HUES64 (cell line): ENCODE data around the gene GLI3.

Experiments
- H3K27ac ChIP-seq: 2 replicates; pipeline ENCODE4 v1.7.0; 2013; ENCODE audit warnings: low read depth, low read length, inconsistent platforms
- H3K27me3 ChIP-seq: 2 replicates; pipeline ENCODE4 v1.6.1; 2013; ENCODE audit warnings: mild to moderate bottlenecking, low read length; ENCODE audit not compliant: insufficient read depth
- H3K36me3 ChIP-seq: 2 replicates; pipeline ENCODE4 v1.6.1; 2013; ENCODE audit warnings: mild to moderate bottlenecking, low read length; ENCODE audit not compliant: insufficient read depth
- H3K4me1 ChIP-seq: 2 replicates; pipeline ENCODE4 v1.6.1; 2013; ENCODE audit warnings: mild to moderate bottlenecking, low read length, moderate library complexity; ENCODE audit not compliant: insufficient read depth
- H3K4me3 ChIP-seq: 2 replicates; pipeline ENCODE4 v1.5.1; 2013; ENCODE audit warnings: mild to moderate bottlenecking, low read length, moderate library complexity
- H3K9ac ChIP-seq: 2 replicates; pipeline ENCODE4 v1.6.1; 2013; ENCODE audit warnings: mild to moderate bottlenecking, low read depth, low read length
- H3K9me3 ChIP-seq: 2 replicates; pipeline ENCODE4 v1.6.1; 2013; ENCODE audit warnings: low read depth, low read length; ENCODE audit not compliant: insufficient read depth
- WGBS: fragments of 150-250, 120-280 bp; methylation state at CpG from one replicate; pipeline ENCODE4 v1.1.7; 2013; ENCODE audit warnings: missing lambda C conversion rate; 5-methylcytosine and 5-hydroxymethylcytosine counted together

GLI3 gene

GRCh38 chr7:41924796-41925195, 312.2 kb downstream of the GLI3 start:
- H3K4me3 ChIP-seq, result no peak overlapping the region
- peaks cover 3% of the 10 kb centered on the region; the same call in 1 of the 2 replicates for H3K4me1 ChIP-seq
- H3K36me3 ChIP-seq, result no peaks in the 10 kb centered on the region
- 95% methylated on average over 9 of the region's 9 CpGs for WGBS
- no peaks in the 10 kb centered on the region for H3K27me3 ChIP-seq
- no peak overlapping the region for H3K27ac ChIP-seq
- H3K9ac ChIP-seq, result no peak overlapping the region
- no peaks in the 10 kb centered on the region for H3K9me3 ChIP-seq

- Histone ChIP-seq H3K4me1 (no peaks in the 10 kb centered on the region), H3K36me3 (no peaks in the 10 kb centered on the region), H3K27ac (no peak overlapping the region), H3K9me3 (no peaks in the 10 kb centered on the region), H3K27me3 (no peaks in the 10 kb centered on the region), H3K9ac (no peak overlapping the region), H3K4me3 (no peak overlapping the region)
- 77% methylated on average over 2 of the region's 2 CpGs for WGBS
Observed at GRCh38 chr7:41922373-41922772, 314.6 kb downstream of the GLI3 start.

- Histone ChIP-seq H3K27me3 (no peaks in the 10 kb centered on the region), H3K36me3 (no peaks in the 10 kb centered on the region), H3K4me3 (no peak overlapping the region), H3K4me1 (no peaks in the 10 kb centered on the region), H3K27ac (no peak overlapping the region), H3K9ac (no peak overlapping the region), H3K9me3 (no peaks in the 10 kb centered on the region)
- WGBS, result 89% methylated on average over 3 of the region's 3 CpGs
Observed at GRCh38 chr7:41921453-41921981, 315.5 kb downstream of the GLI3 start.

- no peak overlapping the region for H3K27ac ChIP-seq
Observed at GRCh38 chr7:41918597-41918996, 318.4 kb downstream of the GLI3 start.

DNA sequence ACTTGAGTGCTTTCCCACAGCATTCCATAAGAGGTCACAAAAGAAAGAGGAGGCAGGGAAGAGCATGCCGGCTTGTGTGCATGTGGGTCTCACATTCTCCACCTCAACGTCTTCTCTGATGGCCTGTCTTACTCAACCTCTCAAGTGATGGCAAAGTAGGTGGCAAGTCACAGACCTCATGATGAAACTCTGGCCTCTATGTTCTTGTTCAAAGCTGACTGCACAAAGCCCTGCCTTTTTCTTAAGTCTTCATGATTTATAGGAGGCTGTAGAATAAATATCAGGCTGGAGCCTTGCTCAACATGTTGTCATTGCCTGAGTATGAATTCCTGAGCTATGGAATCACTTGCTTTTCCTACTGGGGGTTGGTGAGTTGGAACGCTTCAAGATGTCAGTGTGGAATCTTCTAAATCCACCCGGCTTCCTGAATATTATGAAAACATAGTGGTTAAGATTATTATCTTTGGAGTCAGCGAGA, 320.5 kb downstream of the GLI3 start:
- H3K9me3 ChIP-seq, result no peaks in the 10 kb centered on the region
- 88% methylated on average over 4 of the region's 5 CpGs for WGBS
- no peaks in the 10 kb centered on the region for H3K27me3 ChIP-seq
- no peaks in the 10 kb centered on the region for H3K4me1 ChIP-seq
- no peaks in the 10 kb centered on the region for H3K36me3 ChIP-seq
- H3K9ac ChIP-seq, result no peak overlapping the region
- H3K4me3 ChIP-seq, result no peak overlapping the region
- no peak overlapping the region for H3K27ac ChIP-seq

More at GRCh38 chr7:41918597-41918996, 318.4 kb downstream of the GLI3 start:
- H3K9me3 ChIP-seq, result no peaks in the 10 kb centered on the region
- no peaks in the 10 kb centered on the region for H3K27me3 ChIP-seq
- WGBS, result 92% methylated on average over 5 of the region's 5 CpGs
- no peaks in the 10 kb centered on the region for H3K36me3 ChIP-seq
- H3K4me3 ChIP-seq, result no peak overlapping the region
- H3K9ac ChIP-seq, result no peak overlapping the region
- no peaks in the 10 kb centered on the region for H3K4me1 ChIP-seq

- H3K4me1 ChIP-seq, result no peaks in the 10 kb centered on the region
- H3K9ac ChIP-seq, result no peak overlapping the region
- no peak overlapping the region for H3K27ac ChIP-seq
- WGBS, result 100% methylated on average over 1 of the region's 1 CpG
- H3K36me3 ChIP-seq, result no peaks in the 10 kb centered on the region
- H3K4me3 ChIP-seq, result no peak overlapping the region
- H3K27me3 ChIP-seq, result no peaks in the 10 kb centered on the region
- H3K9me3 ChIP-seq, result no peaks in the 10 kb centered on the region
Observed at GRCh38 chr7:41915871-41916270, 321.1 kb downstream of the GLI3 start.

GRCh38 chr7:41912851-41913567, 324.0 kb downstream of the GLI3 start:
- Histone ChIP-seq H3K4me3 (no peak overlapping the region), H3K4me1 (no peaks in the 10 kb centered on the region), H3K27ac (no peak overlapping the region), H3K9ac (no peak overlapping the region), H3K36me3 (no peaks in the 10 kb centered on the region), H3K9me3 (0 out of 2 replicates have a peak, but pooled peaks cover 3% of the 10 kb centered on the region), H3K27me3 (no peaks in the 10 kb centered on the region)
- 92% methylated on average over 5 of the region's 6 CpGs for WGBS

- WGBS, result 93% methylated on average over 2 of the region's 2 CpGs
- H3K27me3 ChIP-seq, result no peaks in the 10 kb centered on the region
- H3K9ac ChIP-seq, result no peak overlapping the region
- no peaks in the 10 kb centered on the region for H3K36me3 ChIP-seq
- no peak overlapping the region for H3K27ac ChIP-seq
- no peak overlapping the region for H3K4me3 ChIP-seq
- no peaks in the 10 kb centered on the region for H3K4me1 ChIP-seq
- 0 out of 2 replicates have a peak, but pooled peaks cover 3% of the 10 kb centered on the region for H3K9me3 ChIP-seq
Observed at GRCh38 chr7:41912426-41912825, 324.6 kb downstream of the GLI3 start.

- no peaks in the 10 kb centered on the region for H3K36me3 ChIP-seq
- 0 out of 2 replicates have a peak, but pooled peaks cover 3% of the 10 kb centered on the region for H3K9me3 ChIP-seq
- H3K27ac ChIP-seq, result no peak overlapping the region
- 97% methylated on average over 2 of the region's 2 CpGs for WGBS
- H3K4me3 ChIP-seq, result no peak overlapping the region
- no peaks in the 10 kb centered on the region for H3K4me1 ChIP-seq
- H3K9ac ChIP-seq, result no peak overlapping the region
- H3K27me3 ChIP-seq, result no peaks in the 10 kb centered on the region
Observed at GRCh38 chr7:41911792-41912191, 325.2 kb downstream of the GLI3 start.
